Femur (tissue), 1 donor: Measurements from ENCODE around the gene GART.
"Not testable (repeated sequence)": the region's sequence is repeated elsewhere in the genome, so short reads cannot be mapped to it uniquely, and the experiment has no call there.

Experiments
- DNase-seq: peaks from one replicate; pipeline ENCODE4 v3.0.0-alpha.2; 2017

GART gene

GRCh38 chr21:33511639-33512038, 30.3 kb downstream of the GART start:
- no peak for DNase-seq

GRCh38 chr21:33510826-33511225, 31.1 kb downstream of the GART start:
- peak; percentile 24 for DNase-seq

DNA sequence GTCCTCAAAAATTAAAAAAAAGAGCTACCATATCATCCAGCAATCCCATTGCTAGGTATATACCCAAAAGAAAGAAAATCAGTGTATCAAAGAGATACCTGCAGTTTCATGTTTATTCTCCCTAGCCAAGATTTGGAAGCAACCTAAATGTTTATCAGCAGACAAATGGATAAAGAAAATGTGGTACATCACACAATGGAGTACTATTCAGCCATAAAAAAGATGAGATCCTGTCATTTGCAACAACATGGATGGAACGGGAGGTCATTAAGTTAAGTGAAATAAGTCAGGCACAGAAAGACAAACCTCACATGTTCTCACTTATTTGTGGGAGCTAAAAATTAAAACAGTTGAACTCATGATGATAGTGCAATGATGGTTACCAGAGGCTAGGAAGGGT, 34.9 kb downstream of the GART start:
- DNase-seq, result not testable (repeated sequence)

DNA sequence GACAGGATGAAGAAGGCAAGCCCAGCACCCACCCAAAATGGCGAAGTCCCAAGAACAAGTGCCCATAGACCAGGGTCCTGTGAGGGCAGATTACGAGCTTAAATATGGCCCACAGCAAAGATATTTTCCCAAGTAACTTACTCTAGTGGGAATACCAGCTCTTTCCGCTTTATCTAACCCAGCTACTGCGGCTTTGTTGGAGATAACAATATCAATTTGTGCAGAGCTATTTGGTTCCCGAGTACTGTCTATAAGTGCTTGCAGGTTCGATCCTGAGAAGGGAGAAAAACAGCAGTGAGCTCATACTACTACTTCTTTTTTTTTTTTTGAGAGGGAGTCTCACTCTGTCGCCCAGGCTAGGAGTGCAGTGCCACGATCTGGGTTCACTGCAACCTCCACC, 36.1 kb downstream of the GART start:
- no peak for DNase-seq

GRCh38 chr21:33496345-33496744, 45.6 kb downstream of the GART start:
- DNase-seq, result no peak

- no peak for DNase-seq
These were observed 46.2 kb downstream of the GART start for GRCh38 chr21:33495743-33496142.

DNA sequence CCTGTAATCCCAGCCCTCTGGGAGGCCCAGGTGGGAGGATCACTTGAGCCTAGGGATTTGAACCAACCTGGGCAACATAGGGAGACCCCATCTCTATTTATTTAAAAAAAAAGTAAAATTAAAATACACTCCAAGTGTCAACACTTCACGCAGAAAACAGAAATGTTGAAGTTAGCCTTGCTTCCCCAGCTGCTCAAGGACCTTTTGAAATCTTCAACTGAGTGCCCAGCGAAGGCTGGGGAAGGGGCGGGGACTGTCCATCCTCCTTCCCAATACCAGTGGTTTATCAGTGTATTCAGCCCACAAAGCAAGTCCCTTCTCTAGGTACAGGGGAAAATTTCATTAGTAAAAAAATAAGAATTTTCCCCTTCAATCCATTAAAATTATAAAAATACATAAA, 48.2 kb downstream of the GART start:
- no peak for DNase-seq

GRCh38 chr21:33492571-33492970, 49.3 kb downstream of the GART start:
- no peak for DNase-seq

DNA sequence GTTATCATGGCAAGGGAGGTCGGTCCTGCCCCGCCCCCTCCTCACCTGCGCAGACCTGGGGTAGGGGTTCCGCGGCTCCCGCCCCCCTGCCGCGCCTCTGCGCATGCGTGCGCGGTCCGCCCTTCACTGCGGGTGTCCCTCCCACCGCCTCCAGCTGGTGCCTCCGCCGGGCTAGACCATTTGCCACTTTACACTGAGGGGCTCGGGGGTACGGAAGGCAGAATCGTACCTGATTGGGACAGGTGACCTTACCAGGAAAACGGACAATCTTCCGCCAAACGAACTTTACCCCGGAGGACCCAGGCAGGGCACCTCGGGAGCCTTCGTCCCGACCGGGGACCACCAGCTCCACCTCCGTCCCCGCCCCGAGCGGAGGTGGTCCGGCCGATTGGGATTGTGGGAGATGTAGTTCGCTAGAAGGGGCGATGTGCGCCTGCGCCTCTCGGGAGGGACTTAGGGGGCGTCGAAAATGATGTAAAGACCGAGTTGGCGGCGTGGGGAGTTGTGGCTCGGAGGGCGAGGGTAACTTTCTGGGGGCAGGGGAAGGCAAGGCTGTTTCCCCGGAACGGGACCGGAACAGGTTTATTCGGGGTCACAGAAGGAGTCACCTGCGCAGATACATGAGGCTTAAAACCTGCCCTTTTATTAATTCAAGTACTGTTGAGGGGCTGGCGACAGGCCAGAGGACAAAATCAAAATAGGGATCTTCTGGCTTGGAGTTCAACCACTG, 50.4 kb downstream of the GART start, which contains the start of gene DNAJC28:
Gene DNAJC28 (minus strand): TSS at position 344 of the 730 bp plus-strand sequence. CDS start 2,323 bp downstream, outside the sequence.
- DNase-seq, result peak; percentile 96

- no peak for DNase-seq
These were observed 50.9 kb downstream of the GART start for GRCh38 chr21:33490991-33491372.

DNA sequence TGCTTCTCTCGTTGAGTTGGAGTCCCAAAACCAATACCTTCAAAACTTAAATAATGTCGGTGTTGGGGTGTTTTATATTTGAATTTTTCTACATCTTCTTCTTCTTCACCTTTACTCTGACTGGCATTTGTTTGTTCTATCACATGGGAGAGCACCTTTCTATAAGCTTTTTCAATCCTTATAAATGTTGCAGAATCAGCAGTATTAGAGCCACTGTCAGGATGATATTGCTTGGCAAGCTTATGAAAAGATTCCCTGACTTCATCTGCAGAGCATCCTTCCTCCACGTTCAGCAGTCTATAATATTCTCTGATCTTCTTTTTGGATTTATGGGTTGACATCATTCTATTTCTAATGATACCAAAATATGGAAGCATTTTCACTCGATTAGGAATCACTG, 53.0 kb downstream of the GART start:
- no peak for DNase-seq

DNA sequence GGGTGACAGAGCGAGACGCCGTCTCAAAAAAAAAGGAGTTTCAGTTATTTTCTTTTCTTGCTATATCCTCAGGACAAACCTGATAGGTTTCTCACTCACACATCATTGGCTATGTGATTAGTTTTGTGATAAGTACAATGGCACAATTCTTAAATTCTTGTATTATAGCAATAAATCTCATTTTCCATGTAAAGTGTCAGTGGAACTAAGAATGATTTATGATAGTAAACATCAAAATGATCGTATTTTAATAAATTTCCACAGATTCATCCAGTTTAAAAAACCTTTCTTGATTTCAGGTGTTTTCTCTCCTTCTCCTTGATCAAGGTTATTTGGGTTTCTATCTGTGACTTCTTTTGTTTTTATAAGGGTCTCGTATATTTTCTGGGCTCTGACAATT, 53.9 kb downstream of the GART start:
- no peak for DNase-seq

DNA sequence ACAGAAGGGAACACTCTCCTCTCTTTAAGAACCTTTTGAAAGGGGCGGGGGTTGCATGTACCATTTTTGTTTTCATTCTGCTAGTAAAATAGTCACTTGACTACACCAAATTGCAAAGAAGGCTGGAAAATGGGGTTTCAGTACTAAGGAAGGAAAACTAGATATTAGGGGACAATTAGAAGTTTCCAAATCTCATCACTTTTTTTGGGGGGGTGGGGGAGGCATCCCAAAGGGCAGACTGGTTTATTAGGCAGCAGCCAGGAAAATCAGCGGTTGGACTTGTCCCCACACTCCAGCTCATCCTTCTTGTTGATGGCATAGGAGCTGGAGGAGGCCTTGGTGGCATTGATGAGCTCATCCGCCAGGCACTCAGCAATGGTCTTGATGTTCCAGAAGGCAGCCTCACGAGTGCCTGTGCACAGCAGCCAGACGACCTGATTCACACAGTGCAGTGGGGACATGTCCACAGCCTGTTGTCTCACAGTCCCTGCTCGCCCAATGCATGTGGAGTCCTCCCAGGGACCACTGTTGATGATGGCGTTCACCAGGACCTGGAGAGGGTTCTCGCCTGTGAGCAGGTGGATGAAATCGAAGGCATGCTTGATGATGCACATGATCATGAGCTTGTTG, 60.5 kb downstream of the GART start:
- DNase-seq, result no peak

GRCh38 chr21:33480481-33481103, 61.3 kb downstream of the GART start:
- no peak for DNase-seq

- DNase-seq, result peak; percentile 99
These were observed 62.0 kb downstream of the GART start, which contains the start of gene TMEM50B for GRCh38 chr21:33479679-33480480. Gene TMEM50B (minus strand): TSS chr21:33479974. CDS start chr21:33468885, 11,089 bp downstream.

DNA sequence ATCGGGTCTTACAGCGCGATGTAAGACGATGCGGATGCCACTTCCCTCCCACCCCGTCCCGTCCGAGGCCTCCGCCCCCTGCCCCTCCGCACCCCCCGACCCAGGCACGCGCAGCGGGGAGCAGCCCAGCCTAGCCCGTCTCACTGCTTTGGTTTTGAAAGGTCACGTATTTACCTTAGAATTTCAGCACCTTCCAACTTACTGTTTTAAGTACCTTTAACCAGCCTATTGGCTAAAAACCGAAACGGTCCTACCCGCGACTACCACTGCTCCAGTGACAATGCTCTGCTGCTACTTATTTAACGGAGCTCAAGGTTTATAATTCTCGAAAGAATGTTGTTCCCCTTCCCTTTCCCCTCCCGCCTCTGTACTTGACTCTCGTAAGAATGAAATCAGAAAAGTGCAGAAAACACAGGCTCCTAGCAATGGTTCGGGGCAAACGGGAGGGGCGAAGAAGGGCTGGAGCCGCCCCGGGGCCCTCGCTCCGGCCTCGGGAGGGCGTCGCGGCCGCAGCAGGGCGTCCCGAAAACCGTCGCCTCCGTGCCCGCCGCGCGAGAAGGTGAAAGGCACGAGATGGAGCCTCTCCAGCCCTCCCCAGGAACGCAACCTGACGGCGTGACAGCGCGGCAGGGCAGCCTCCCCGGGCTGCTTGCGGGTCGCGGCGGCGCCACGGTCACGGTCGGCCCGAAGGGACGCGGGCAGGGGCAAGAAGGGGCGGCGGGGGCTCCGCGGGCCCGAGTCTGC, 62.8 kb downstream of the GART start:
- peak; percentile 49 for DNase-seq

GRCh38 chr21:33478182-33478581, 63.7 kb downstream of the GART start:
- DNase-seq, result no peak

DNA sequence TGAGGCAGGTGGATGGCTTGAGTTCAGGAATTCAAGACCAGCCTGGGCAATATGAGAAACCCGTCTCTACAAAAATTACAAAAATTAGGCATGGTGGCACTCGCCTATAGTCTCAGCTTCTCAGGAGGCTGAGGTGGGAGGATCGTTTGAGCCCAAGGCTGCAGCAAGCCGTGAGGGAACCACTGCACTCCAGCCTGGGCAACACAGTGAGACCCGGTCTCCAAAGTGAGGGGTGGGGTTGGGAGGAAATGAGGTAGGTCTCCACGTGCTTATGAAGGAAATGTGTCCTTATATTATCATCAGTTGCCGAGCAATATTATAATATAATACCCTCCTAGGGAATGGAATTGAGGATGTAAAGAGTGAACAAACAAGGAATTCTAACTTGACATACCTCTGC, 64.9 kb downstream of the GART start:
- no peak for DNase-seq

GRCh38 chr21:33473344-33473743, 68.6 kb downstream of the GART start:
- DNase-seq, result no peak

- no peak for DNase-seq
These were observed 71.2 kb downstream of the GART start for GRCh38 chr21:33470701-33471100.

- not testable (repeated sequence) for DNase-seq
These were observed 72.7 kb downstream of the GART start for GRCh38 chr21:33469183-33469582.

DNA sequence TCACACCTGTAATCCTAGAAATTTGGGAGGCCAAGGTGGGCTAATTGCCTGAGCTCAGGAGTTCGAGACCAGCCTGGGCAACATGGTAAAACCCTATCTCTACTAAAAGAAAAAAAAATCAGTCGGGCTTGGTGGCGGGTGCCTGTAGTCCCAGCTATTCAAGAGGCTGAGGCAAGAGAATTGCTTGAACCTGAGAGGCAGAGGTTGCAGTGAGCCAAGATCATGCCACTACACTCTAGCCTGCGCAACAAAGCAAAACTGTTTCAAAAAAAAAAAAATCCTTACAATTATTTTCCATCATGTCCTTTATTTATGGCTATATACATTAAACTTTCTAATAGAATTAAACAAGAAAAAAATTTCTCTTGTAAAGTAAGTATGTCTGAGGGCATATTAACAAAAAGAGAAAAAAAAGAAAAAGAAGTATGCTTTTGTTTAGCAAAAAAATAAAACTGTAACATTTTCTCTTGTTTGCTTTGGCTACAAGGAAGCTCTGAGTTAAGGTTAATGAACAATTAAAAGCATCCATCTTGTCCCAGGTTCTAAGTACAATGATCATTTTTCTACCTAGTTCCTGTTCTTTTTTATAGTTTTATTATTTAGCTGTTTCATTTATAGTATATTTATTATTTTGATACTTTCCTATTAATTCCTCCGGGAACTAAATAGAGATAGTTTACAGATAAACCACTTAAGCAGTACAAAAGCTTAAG, 80.2 kb downstream of the GART start:
- DNase-seq, result no peak
